GM12878 (cell line): ENCODE data around the gene UNC50. TPM values are rescaled to one million over a fixed set of nuclear protein-coding genes. Genes with fewer than 3 reads are reported as not detected.

Experiments
- ATAC-seq: fragments of 200-7000 bp; cut with Tn5 transposase; 3 replicates; pipeline ENCODE4 v1.9.1; 2020; ENCODE audit warnings: mild to moderate bottlenecking, moderate library complexity
- BruUV-seq: library from RNA; stranded (reverse); fragments of 400-500 nt; replicated peaks from 2 replicates; lab custom pipeline; 2021; lab: Mats Ljungman, UMichigan
- CTCF ChIA-PET: fragments of 300-600 bp; sonication (Branson Sonifier 250); formaldehyde crosslinking; extraction: SDS; loops from one replicate; lab custom pipeline; 2021; ENCODE audit warnings: inconsistent platforms; lab: Yijun Ruan, JAX
- POLR2A ChIA-PET: fragments of 350-600 bp; formaldehyde crosslinking; extraction: SDS; loops from one replicate; lab custom pipeline; 2021; ENCODE audit warnings: inconsistent platforms; lab: Charles Lee
- RAD21 ChIA-PET: fragments of 300-600 bp; sonication (Branson Sonifier 250); formaldehyde crosslinking; loops from one replicate; lab custom pipeline; 2023; ENCODE audit warnings: antibody characterized with exemption; ENCODE audit not compliant: unreplicated experiment; lab: Charles Lee
- SMC1A ChIA-PET: fragments of 300-600 bp; sonication (Branson Sonifier 250); formaldehyde crosslinking; loops from one replicate; lab custom pipeline; 2023; ENCODE audit not compliant: unreplicated experiment, uncharacterized antibody; lab: Charles Lee
- DNase-seq: peaks from one replicate; pipeline ENCODE4 v3.0.0-alpha.2; 2011; ENCODE audit warnings: low read depth, low spot score
- FAIRE-seq: peaks from 3 replicates; lab custom pipeline; 2011; peaks lifted over from hg19 to GRCh38; lab: Jason Lieb, UNC
- H2AFZ ChIP-seq: 2 replicates; pipeline ENCODE4 v1.6.0; 2011; ENCODE audit warnings: low read depth, low read length, control low read depth; ENCODE audit not compliant: control insufficient read depth
- H3K27ac ChIP-seq: 2 replicates; pipeline ENCODE4 v1.5.1; 2011; ENCODE audit warnings: control low read depth; ENCODE audit not compliant: control insufficient read depth, insufficient read depth
- H3K27me3 ChIP-seq, 2 experiments: replicated peaks in 1 of 2; 2 replicates each; pipeline versions ENCODE4 v1.6.0 to v1.6.1; 2011; ENCODE audit warnings: low read length in 1 of 2; ENCODE audit not compliant: control insufficient read depth in 2 of 2, insufficient read depth in 2 of 2
- H3K36me3 ChIP-seq, 2 experiments: 2 replicates each; pipeline ENCODE4 v1.5.1; 2011; ENCODE audit warnings: low read length in 1 of 2; ENCODE audit not compliant: control insufficient read depth in 2 of 2, insufficient read depth in 2 of 2
- H3K4me1 ChIP-seq: 2 replicates; pipeline ENCODE4 v1.6.1; 2011; ENCODE audit warnings: mild to moderate bottlenecking, low read length, moderate library complexity, mixed read lengths; ENCODE audit not compliant: control insufficient read depth, insufficient read depth
- H3K4me2 ChIP-seq: 2 replicates; pipeline ENCODE4 v1.6.0; 2011; ENCODE audit warnings: control low read depth; ENCODE audit not compliant: control insufficient read depth, insufficient read depth
- H3K4me3 ChIP-seq: fragments of 200-600 bp; sonication (generic); 2 replicates; pipeline ENCODE4 v1.5.1; 2016
- H3K79me2 ChIP-seq: 2 replicates; pipeline ENCODE4 v1.6.0; 2011; ENCODE audit warnings: low read length; ENCODE audit not compliant: control insufficient read depth, insufficient read depth
- H3K9ac ChIP-seq: 2 replicates; pipeline ENCODE4 v1.8.0; 2011; ENCODE audit warnings: low read length, control low read depth, mixed read lengths; ENCODE audit not compliant: control insufficient read depth, insufficient read depth
- H3K9me3 ChIP-seq: replicated peaks from 3 replicates; pipeline ENCODE4 v1.5.1; 2011; ENCODE audit warnings: mild to moderate bottlenecking, low read length; ENCODE audit not compliant: control insufficient read depth, insufficient read depth
- H4K20me1 ChIP-seq: 2 replicates; pipeline ENCODE4 v1.6.0; 2011; ENCODE audit not compliant: control insufficient read depth, insufficient read depth
- ATF7 ChIP-seq: fragments of 450-650 bp; IDR thresholded peaks from 2 replicates; pipeline ENCODE4 v1.6.1; 2016; ENCODE audit warnings: low read depth, mild to moderate bottlenecking
- BCL11A ChIP-seq: IDR thresholded peaks from 2 replicates; pipeline ENCODE4 v1.6.1; 2011; ENCODE audit warnings: low read depth, low read length
- BRCA1 ChIP-seq: IDR thresholded peaks from 2 replicates; pipeline ENCODE4 v1.6.1; 2011; ENCODE audit warnings: low read depth, low read length, improper control_type of control experiment
- CBFB ChIP-seq: IDR thresholded peaks from 2 replicates; pipeline ENCODE4 v1.6.1; 2016; ENCODE audit warnings: antibody characterized with exemption, low read depth
- EZH2 ChIP-seq: IDR thresholded peaks from 2 replicates; pipeline ENCODE4 v1.6.1; 2012; ENCODE audit warnings: low read depth, mild to moderate bottlenecking, control low read depth, inconsistent platforms, low read length, borderline replicate concordance; ENCODE audit not compliant: control insufficient read depth
- FOXK2 ChIP-seq: fragments of 450-650 bp; IDR thresholded peaks from 2 replicates; pipeline ENCODE4 v1.6.1; 2017; ENCODE audit warnings: mild to moderate bottlenecking, moderate library complexity
- HCFC1 ChIP-seq: fragments of 150-350 bp; IDR thresholded peaks from 2 replicates; pipeline ENCODE4 v1.6.1; 2014; ENCODE audit warnings: low read length
- HDAC2 ChIP-seq: fragments of 200-600 bp; sonication (generic); IDR thresholded peaks from 2 replicates; pipeline ENCODE4 v1.6.1; 2017
- JUNB ChIP-seq: IDR thresholded peaks from 2 replicates; pipeline ENCODE4 v1.6.1; 2016; ENCODE audit warnings: antibody characterized with exemption, mild to moderate bottlenecking
- MTA2 ChIP-seq: fragments of 450-650 bp; IDR thresholded peaks from 2 replicates; pipeline ENCODE4 v1.6.1; 2016; ENCODE audit warnings: low read depth, mild to moderate bottlenecking, moderate library complexity
- NBN ChIP-seq: fragments of 450-650 bp; IDR thresholded peaks from 2 replicates; pipeline ENCODE4 v1.6.1; 2016
- SIN3A ChIP-seq: IDR thresholded peaks from 2 replicates; pipeline ENCODE4 v1.6.1; 2012; ENCODE audit warnings: low read depth, low read length, improper control_type of control experiment
- SUZ12 ChIP-seq: fragments of 200-600 bp; sonication (generic); IDR thresholded peaks from one replicate; pipeline ENCODE4 v1.6.1; 2018; ENCODE audit warnings: antibody characterized with exemption, mild to moderate bottlenecking; ENCODE audit not compliant: unreplicated experiment
- TCF7 ChIP-seq: IDR thresholded peaks from 2 replicates; pipeline ENCODE4 v1.6.1; 2014; ENCODE audit warnings: antibody characterized with exemption, borderline replicate concordance
- ZBED1 ChIP-seq: IDR thresholded peaks from 2 replicates; pipeline ENCODE4 v1.6.1; 2016; ENCODE audit warnings: borderline replicate concordance
- ZNF207 ChIP-seq: fragments of 450-650 bp; IDR thresholded peaks from 2 replicates; pipeline ENCODE4 v1.6.1; 2014; ENCODE audit warnings: antibody characterized with exemption, mild to moderate bottlenecking, borderline replicate concordance
- ZNF217 ChIP-seq: fragments of 450-650 bp; IDR thresholded peaks from 2 replicates; pipeline ENCODE4 v1.6.1; 2017; ENCODE audit warnings: antibody characterized with exemption, mild to moderate bottlenecking
- WGBS: methylation state at CpG from one replicate; pipeline ENCODE4 v1.1.6; 2016; ENCODE audit warnings: low lambda C conversion rate; ENCODE audit not compliant: insufficient replicate concordance, insufficient coverage; ENCODE audit errors: missing lambda C conversion rate; 5-methylcytosine and 5-hydroxymethylcytosine counted together
- in situ Hi-C: fragments of 300-500 bp; cut with MboI; formaldehyde crosslinking; loops from 9 replicates; pipeline ENCODE4 v1.14.3; 2018; ENCODE audit warnings: mixed read lengths
- intact Hi-C: fragments of 100-400 bp; cut with micrococcal nuclease; formaldehyde crosslinking; loops from one replicate; pipeline ENCODE4 v1.14.2; 2022; ENCODE audit not compliant: unreplicated experiment
- polyA plus RNA-seq, 11 experiments: library from polyadenylated mRNA; depleted of rRNA in 4 of 11; unstranded in 6 of 11; stranded (reverse) in 5 of 11; fragments of >200 nt; fragmentation: Nextera tagmentation in 4 of 11; fragmentation: Illumina TruSeq in 1 of 11; extraction: Ambion mirVana in 4 of 11; extraction: Trizol in 1 of 11; gene quantifications; 1 replicate in 1 of 11; 2 replicates in 10 of 11; pipeline versions ENCODE4 v1.2.1 to v1.2.3, GENCODE V29; 2011 to 2016; ENCODE audit warnings: inconsistent platforms in 2 of 11, missing spikeins in 2 of 11, low read depth in 1 of 11
- total RNA-seq, 4 experiments: library from RNA; depleted of rRNA in 3 of 4; stranded (reverse); fragments of >200 nt in 3 of 4; fragmentation: Illumina TruSeq in 1 of 4; extraction: Trizol in 1 of 4; gene quantifications; 2 replicates each; pipeline versions ENCODE4 v1.2.1 to v1.2.3, GENCODE V29; 2013 to 2021
- TF ChIP-seq, protein P1 (sequence below): IDR thresholded peaks from 2 replicates; pipeline ENCODE4 v1.6.1; 2011; ENCODE audit warnings: borderline replicate concordance, low read depth, mild to moderate bottlenecking, moderate library complexity, low read length; ENCODE audit not compliant: insufficient read depth, poor library complexity, severe bottlenecking
- TF ChIP-seq, protein P2 (sequence below): IDR thresholded peaks from 2 replicates; pipeline ENCODE4 v1.6.1; 2012; ENCODE audit warnings: low read depth, low read length, improper control_type of control experiment
- TF ChIP-seq, protein P3 (sequence below): fragments of 450-650 bp; IDR thresholded peaks from 2 replicates; pipeline ENCODE4 v1.6.1; 2014; ENCODE audit warnings: mild to moderate bottlenecking
- TF ChIP-seq, protein P4 (sequence below): fragments of 450-650 bp; IDR thresholded peaks from 2 replicates; pipeline ENCODE4 v1.6.1; 2017; ENCODE audit warnings: antibody characterized with exemption, mild to moderate bottlenecking, moderate library complexity

The UNC50 gene
- total and polyA plus RNA-seq, 10 of the 15 experiments (the other 5 are each of a cell fraction or from before 2014, with no cell fraction given) = 25.5 to 76.3 (median 37.8) TPM

DNA sequence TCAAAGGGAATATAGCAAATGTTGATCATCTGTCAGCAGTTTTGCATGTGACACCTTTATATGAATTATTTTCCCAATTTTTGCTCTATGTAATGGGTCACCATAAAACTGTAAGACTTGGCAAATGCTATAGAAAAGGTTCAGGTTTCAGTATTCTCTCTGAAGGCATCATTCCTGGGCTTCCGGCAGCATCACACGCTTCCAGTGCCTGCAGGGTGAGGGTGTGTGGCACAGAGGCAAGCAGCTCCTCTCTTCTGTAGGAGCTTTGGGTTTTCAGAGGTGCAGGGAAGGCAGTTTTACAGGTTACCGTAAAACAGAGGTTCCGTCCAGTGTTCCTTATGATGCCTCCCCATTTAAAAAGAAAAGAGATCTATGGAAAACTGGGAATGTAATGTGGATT is 18.9 kb upstream of the UNC50 start (continued):
- TF ChIP-seq, protein P1, sequence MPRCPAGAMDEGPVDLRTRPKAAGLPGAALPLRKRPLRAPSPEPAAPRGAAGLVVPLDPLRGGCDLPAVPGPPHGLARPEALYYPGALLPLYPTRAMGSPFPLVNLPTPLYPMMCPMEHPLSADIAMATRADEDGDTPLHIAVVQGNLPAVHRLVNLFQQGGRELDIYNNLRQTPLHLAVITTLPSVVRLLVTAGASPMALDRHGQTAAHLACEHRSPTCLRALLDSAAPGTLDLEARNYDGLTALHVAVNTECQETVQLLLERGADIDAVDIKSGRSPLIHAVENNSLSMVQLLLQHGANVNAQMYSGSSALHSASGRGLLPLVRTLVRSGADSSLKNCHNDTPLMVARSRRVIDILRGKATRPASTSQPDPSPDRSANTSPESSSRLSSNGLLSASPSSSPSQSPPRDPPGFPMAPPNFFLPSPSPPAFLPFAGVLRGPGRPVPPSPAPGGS = no peak
- TF ChIP-seq JUNB (no peak), BRCA1 (no peak), NBN (no peak), TCF7 (no peak), ATF7 (no peak), MTA2 (no peak)
- TF ChIP-seq, protein P2, sequence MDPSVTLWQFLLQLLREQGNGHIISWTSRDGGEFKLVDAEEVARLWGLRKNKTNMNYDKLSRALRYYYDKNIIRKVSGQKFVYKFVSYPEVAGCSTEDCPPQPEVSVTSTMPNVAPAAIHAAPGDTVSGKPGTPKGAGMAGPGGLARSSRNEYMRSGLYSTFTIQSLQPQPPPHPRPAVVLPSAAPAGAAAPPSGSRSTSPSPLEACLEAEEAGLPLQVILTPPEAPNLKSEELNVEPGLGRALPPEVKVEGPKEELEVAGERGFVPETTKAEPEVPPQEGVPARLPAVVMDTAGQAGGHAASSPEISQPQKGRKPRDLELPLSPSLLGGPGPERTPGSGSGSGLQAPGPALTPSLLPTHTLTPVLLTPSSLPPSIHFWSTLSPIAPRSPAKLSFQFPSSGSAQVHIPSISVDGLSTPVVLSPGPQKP = no peak
- TF ChIP-seq, all 136 proteins: peak for 0

DNA sequence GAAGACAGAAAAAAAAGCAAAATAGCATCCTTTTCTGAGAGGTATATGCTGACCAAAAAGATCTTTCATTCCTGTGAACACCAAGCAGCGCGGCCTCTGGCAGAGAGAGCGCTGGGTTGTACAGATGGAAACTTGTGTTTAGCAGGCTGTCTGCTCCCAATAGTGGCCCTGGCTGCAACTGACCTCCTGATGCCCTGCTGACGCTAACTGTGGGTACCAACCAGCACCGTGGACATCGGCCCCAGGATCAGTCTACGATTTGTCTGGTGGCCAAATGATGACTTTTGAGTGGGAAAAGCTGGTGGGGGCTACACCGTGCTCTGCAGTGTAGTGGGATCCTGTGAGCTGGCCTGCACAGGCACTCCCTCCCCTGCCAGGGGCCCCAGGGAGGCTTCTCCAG is 15.8 kb upstream of the UNC50 start:
- no peak overlapping the region for H3K4me2 ChIP-seq
- H3K4me3 ChIP-seq = no peak overlapping the region
- no peaks in the 10 kb centered on the region for H3K27me3 ChIP-seq
- H3K4me1 ChIP-seq = no peaks in the 10 kb centered on the region
- RAD21 ChIA-PET = no interaction called here
- no TSS peak for BruUV-seq
- H3K9me3 ChIP-seq = peaks cover 5% of the 10 kb centered on the region; the same call in 2 of the 3 replicates
- peaks cover 10 to 19% of the 10 kb centered on the region in 2 experiments for H3K36me3 ChIP-seq
- POLR2A ChIA-PET = no interaction called here
- CTCF ChIA-PET = no interaction called here
- no peak overlapping the region for H3K9ac ChIP-seq
- no peak for DNase-seq
- intact Hi-C loops (no loop called here), in situ Hi-C loops (no loop called here)
- no peak overlapping the region for H2AFZ ChIP-seq
- H3K79me2 ChIP-seq = no peaks in the 10 kb centered on the region
- H3K27ac ChIP-seq = no peak overlapping the region
- FAIRE-seq = no peak
- 95% methylated on average over 8 of the region's 8 CpGs for WGBS
- no peak for ATAC-seq
- no peaks in the 10 kb centered on the region for H4K20me1 ChIP-seq
- SMC1A ChIA-PET = interaction anchor here (0.6 kb wide), 1 partner anchor 179 kb away, joined by 3 read pairs; no protein-coding TSS in a partner anchor
- TF ChIP-seq ZBED1 (no peak), HDAC2 (no peak), BCL11A (no peak), ZNF207 (no peak), HCFC1 (no peak), FOXK2 (no peak), EZH2 (no peak), SIN3A (no peak), CBFB (no peak), ZNF217 (no peak), SUZ12 (no peak)
- TF ChIP-seq, protein P3, sequence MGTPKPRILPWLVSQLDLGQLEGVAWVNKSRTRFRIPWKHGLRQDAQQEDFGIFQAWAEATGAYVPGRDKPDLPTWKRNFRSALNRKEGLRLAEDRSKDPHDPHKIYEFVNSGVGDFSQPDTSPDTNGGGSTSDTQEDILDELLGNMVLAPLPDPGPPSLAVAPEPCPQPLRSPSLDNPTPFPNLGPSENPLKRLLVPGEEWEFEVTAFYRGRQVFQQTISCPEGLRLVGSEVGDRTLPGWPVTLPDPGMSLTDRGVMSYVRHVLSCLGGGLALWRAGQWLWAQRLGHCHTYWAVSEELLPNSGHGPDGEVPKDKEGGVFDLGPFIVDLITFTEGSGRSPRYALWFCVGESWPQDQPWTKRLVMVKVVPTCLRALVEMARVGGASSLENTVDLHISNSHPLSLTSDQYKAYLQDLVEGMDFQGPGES = no peak
- TF ChIP-seq, protein P4, sequence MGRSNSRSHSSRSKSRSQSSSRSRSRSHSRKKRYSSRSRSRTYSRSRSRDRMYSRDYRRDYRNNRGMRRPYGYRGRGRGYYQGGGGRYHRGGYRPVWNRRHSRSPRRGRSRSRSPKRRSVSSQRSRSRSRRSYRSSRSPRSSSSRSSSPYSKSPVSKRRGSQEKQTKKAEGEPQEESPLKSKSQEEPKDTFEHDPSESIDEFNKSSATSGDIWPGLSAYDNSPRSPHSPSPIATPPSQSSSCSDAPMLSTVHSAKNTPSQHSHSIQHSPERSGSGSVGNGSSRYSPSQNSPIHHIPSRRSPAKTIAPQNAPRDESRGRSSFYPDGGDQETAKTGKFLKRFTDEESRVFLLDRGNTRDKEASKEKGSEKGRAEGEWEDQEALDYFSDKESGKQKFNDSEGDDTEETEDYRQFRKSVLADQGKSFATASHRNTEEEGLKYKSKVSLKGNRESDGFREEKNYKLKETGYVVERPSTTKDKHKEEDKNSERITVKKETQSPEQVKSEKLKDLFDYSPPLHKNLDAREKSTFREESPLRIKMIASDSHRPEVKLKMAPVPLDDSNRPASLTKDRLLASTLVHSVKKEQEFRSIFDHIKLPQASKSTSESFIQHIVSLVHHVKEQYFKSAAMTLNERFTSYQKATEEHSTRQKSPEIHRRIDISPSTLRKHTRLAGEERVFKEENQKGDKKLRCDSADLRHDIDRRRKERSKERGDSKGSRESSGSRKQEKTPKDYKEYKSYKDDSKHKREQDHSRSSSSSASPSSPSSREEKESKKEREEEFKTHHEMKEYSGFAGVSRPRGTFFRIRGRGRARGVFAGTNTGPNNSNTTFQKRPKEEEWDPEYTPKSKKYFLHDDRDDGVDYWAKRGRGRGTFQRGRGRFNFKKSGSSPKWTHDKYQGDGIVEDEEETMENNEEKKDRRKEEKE = no peak
